Mesendoderm (in vitro differentiated cells): ENCODE measurements around the gene NSL1.
"Not testable (repeated sequence)": the region's sequence is repeated elsewhere in the genome, so short reads cannot be mapped to it uniquely, and the experiment has no call there.

ENCODE experiments used
- DNase-seq: peaks from one replicate; pipeline ENCODE4 v3.0.0; 2013
- H2AK5ac ChIP-seq: 2 replicates; pipeline ENCODE4 v1.6.1; 2013; ENCODE audit warnings: low read length, inconsistent platforms
- H2BK120ac ChIP-seq: 2 replicates; pipeline ENCODE4 v1.6.1; 2013; ENCODE audit warnings: low read depth, mild to moderate bottlenecking, low read length, moderate library complexity, mixed read lengths
- H2BK15ac ChIP-seq: replicated peaks from 2 replicates; pipeline ENCODE4 v1.6.1; 2013; ENCODE audit warnings: low read depth, mild to moderate bottlenecking, moderate library complexity
- H2BK5ac ChIP-seq: 2 replicates; pipeline ENCODE4 v1.6.1; 2013; ENCODE audit warnings: low read length, inconsistent platforms
- H3K18ac ChIP-seq: 2 replicates; pipeline ENCODE4 v1.6.1; 2013; ENCODE audit warnings: mild to moderate bottlenecking, low read length, mixed read lengths
- H3K23ac ChIP-seq: one replicate; pipeline ENCODE4 v1.6.1; 2013; ENCODE audit warnings: low read length
- H3K27ac ChIP-seq: 2 replicates; pipeline ENCODE4 v1.5.1; 2013; ENCODE audit warnings: low read depth, mild to moderate bottlenecking, inconsistent platforms, low read length, moderate library complexity
- H3K27me3 ChIP-seq: 2 replicates; pipeline ENCODE4 v1.6.1; 2013; ENCODE audit warnings: low read length, control low read depth, mild to moderate bottlenecking, inconsistent platforms; ENCODE audit not compliant: insufficient read depth, poor library complexity
- H3K36me3 ChIP-seq: 2 replicates; pipeline ENCODE4 v1.6.1; 2013; ENCODE audit warnings: low read length, inconsistent platforms; ENCODE audit not compliant: control insufficient read depth, insufficient read depth
- H3K4ac ChIP-seq: one replicate; pipeline ENCODE4 v1.6.1; 2013; ENCODE audit warnings: low read depth, mild to moderate bottlenecking, low read length, moderate library complexity
- H3K4me1 ChIP-seq: 2 replicates; pipeline ENCODE4 v1.6.1; 2013; ENCODE audit warnings: low read depth, low read length, inconsistent platforms; ENCODE audit not compliant: control insufficient read depth
- H3K4me2 ChIP-seq: 2 replicates; pipeline ENCODE4 v1.6.1; 2013; ENCODE audit warnings: low read length
- H3K4me3 ChIP-seq: 2 replicates; pipeline ENCODE4 v1.5.1; 2013; ENCODE audit warnings: mild to moderate bottlenecking, low read length
- H3K56ac ChIP-seq: one replicate; pipeline ENCODE4 v1.6.1; 2013; ENCODE audit warnings: low read length
- H3K79me1 ChIP-seq: 2 replicates; pipeline ENCODE4 v1.6.1; 2013; ENCODE audit warnings: low read length, inconsistent platforms
- H3K79me2 ChIP-seq: 2 replicates; pipeline ENCODE4 v1.6.1; 2013; ENCODE audit warnings: mild to moderate bottlenecking, low read length; ENCODE audit not compliant: control insufficient read depth, insufficient read depth
- H3K9ac ChIP-seq: 2 replicates; pipeline ENCODE4 v1.6.1; 2013; ENCODE audit warnings: low read length, inconsistent platforms
- H4K5ac ChIP-seq: one replicate; pipeline ENCODE4 v1.6.1; 2013; ENCODE audit warnings: low read length
- H4K8ac ChIP-seq: one replicate; pipeline ENCODE4 v1.6.1; 2013; ENCODE audit warnings: low read depth, mild to moderate bottlenecking, control low read depth, low read length, moderate library complexity
- WGBS: extraction: QIAGEN DNeasy Blood & Tissue Kit; methylation state at CpG from one replicate; pipeline ENCODE4 v1.1.7; 2013; ENCODE audit warnings: low lambda C conversion rate, missing lambda C conversion rate; ENCODE audit not compliant: insufficient coverage; ENCODE audit errors: extremely low coverage; 5-methylcytosine and 5-hydroxymethylcytosine counted together

Gene NSL1

GRCh38 chr1:212771341-212771740, 20.2 kb downstream of the NSL1 start:
- H2BK120ac ChIP-seq, result no peak overlapping the region
- no peak overlapping the region for H3K27ac ChIP-seq
- H3K56ac ChIP-seq, result no peak overlapping the region
- H3K23ac ChIP-seq, result no peak overlapping the region
- H2BK5ac ChIP-seq, result no peak overlapping the region
- no peaks in the 10 kb centered on the region for H3K27me3 ChIP-seq
- H3K18ac ChIP-seq, result no peak overlapping the region
- no peak for DNase-seq
- no peak overlapping the region for H2BK15ac ChIP-seq
- H3K4me2 ChIP-seq, result no peak overlapping the region
- H3K79me2 ChIP-seq, result no peaks in the 10 kb centered on the region
- H4K8ac ChIP-seq, result no peak overlapping the region
- H2AK5ac ChIP-seq, result no peak overlapping the region
- no peak overlapping the region for H4K5ac ChIP-seq
- H3K4ac ChIP-seq, result no peak overlapping the region
- no peaks in the 10 kb centered on the region for H3K4me1 ChIP-seq
- H3K79me1 ChIP-seq, result peaks cover 2% of the 10 kb centered on the region
- H3K4me3 ChIP-seq, result no peak overlapping the region
- H3K9ac ChIP-seq, result no peak overlapping the region
- no peaks in the 10 kb centered on the region for H3K36me3 ChIP-seq

DNA sequence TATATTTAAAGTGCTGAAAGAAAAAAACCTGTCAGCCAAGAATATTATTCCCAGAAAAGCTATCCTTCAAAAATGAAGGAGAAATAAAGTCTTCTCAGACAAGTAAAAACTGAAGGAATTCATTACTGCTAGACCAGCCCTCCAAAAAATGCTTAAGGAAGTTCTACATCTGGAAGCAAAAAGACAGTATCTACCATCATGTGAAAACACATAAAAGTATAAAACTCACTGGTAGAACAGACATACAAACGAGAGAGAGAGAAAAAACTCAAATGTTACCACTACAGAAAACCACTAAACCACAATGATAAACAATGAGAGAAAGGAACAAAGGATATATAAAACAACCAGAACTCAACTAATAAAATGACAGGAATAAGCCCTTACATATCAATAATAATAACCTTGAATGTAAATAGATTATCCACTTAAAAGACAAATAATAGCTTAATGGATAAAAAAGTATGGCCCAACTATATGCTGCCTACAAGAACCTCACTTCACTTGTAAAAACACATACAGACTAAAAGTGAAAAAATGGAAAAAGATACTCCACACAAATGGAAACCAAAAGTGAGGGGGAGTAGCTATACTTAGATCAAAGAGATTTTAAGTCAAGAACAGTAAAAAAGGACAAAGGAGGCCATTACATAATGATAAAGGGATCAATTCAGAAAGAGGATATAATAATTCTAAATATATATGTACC, 22.0 kb downstream of the NSL1 start:
- Histone ChIP-seq H4K8ac (no peak overlapping the region), H2AK5ac (no peak overlapping the region), H4K5ac (no peak overlapping the region), H3K27ac (no peak overlapping the region), H2BK120ac (no peak overlapping the region), H3K4ac (no peak overlapping the region), H2BK5ac (no peak overlapping the region), H3K4me3 (no peak overlapping the region), H3K4me1 (no peaks in the 10 kb centered on the region), H3K56ac (no peak overlapping the region), H3K79me2 (no peaks in the 10 kb centered on the region), H3K36me3 (no peaks in the 10 kb centered on the region), H3K18ac (no peak overlapping the region), H3K4me2 (no peak overlapping the region), H3K23ac (no peak overlapping the region), H3K27me3 (no peaks in the 10 kb centered on the region), H3K9ac (no peak overlapping the region), H3K79me1 (peaks cover under 1% of the 10 kb centered on the region), H2BK15ac (no peak overlapping the region)
- WGBS, result no CpG with 5 or more reads among the region's 1 CpG
- no peak for DNase-seq

- not testable (repeated sequence) for H2BK15ac ChIP-seq, H2BK5ac ChIP-seq, H3K27ac ChIP-seq, H3K18ac ChIP-seq, H3K9ac ChIP-seq, H2BK120ac ChIP-seq, H3K4me1 ChIP-seq, DNase-seq, H3K56ac ChIP-seq, H3K4me3 ChIP-seq, H3K79me2 ChIP-seq, H3K23ac ChIP-seq, H3K27me3 ChIP-seq, H3K4me2 ChIP-seq, H3K4ac ChIP-seq, H4K5ac ChIP-seq, H3K79me1 ChIP-seq, H3K36me3 ChIP-seq, H4K8ac ChIP-seq, H2AK5ac ChIP-seq
- WGBS, result no CpG with 5 or more reads among the region's 2 CpGs
Observed at GRCh38 chr1:212766825-212767224, 24.8 kb downstream of the NSL1 start.

DNA sequence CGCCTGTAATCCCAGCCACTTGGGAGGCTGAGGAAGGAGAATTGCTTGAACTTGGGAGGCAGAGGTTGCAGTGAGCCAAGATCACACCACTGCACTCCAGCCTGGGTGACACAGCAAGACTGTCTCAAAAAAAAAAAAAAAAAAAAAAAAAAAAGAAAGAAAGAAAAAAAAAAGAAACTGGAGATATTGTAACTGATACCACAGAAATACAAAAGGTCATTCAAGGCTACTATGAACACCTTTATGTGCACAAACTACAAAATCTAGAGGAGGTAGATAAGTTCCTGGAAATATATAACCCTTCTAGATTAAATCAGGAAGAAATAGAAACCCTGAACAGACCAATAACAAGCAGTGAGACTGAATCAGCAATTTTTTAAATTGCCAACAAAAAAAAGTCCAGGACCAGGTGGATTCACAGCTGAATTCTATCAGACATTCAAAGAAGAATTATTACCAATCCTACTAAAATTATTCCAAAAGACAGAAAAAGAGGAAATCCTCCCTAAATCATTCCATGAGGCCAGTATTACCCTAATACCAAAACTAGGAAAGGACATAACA, 26.8 kb downstream of the NSL1 start:
- not testable (repeated sequence) for H3K4me1 ChIP-seq, H4K5ac ChIP-seq, H3K79me1 ChIP-seq, H3K4me3 ChIP-seq, H3K18ac ChIP-seq, H3K23ac ChIP-seq, H3K4ac ChIP-seq, H3K4me2 ChIP-seq, DNase-seq, H3K56ac ChIP-seq, H3K9ac ChIP-seq, H2AK5ac ChIP-seq, H3K36me3 ChIP-seq, H3K27ac ChIP-seq, H3K27me3 ChIP-seq, H3K79me2 ChIP-seq, H2BK120ac ChIP-seq, H4K8ac ChIP-seq, H2BK5ac ChIP-seq, H2BK15ac ChIP-seq
- WGBS, result no CpG with 5 or more reads among the region's 1 CpG

GRCh38 chr1:212762839-212763238, 28.7 kb downstream of the NSL1 start:
- no peak overlapping the region for H3K23ac ChIP-seq
- no peak overlapping the region for H3K27ac ChIP-seq
- H4K8ac ChIP-seq, result no peak overlapping the region
- H3K9ac ChIP-seq, result no peak overlapping the region
- no peak overlapping the region for H2AK5ac ChIP-seq
- no peak overlapping the region for H2BK15ac ChIP-seq
- H3K4ac ChIP-seq, result no peak overlapping the region
- H3K18ac ChIP-seq, result no peak overlapping the region
- no peak for DNase-seq
- H3K4me3 ChIP-seq, result no peak overlapping the region
- H3K27me3 ChIP-seq, result no peaks in the 10 kb centered on the region
- no peaks in the 10 kb centered on the region for H3K36me3 ChIP-seq
- H3K79me2 ChIP-seq, result peaks cover 6% of the 10 kb centered on the region
- H3K4me2 ChIP-seq, result no peak overlapping the region
- H3K79me1 ChIP-seq, result peaks cover 11% of the 10 kb centered on the region
- H3K4me1 ChIP-seq, result no peaks in the 10 kb centered on the region
- H3K56ac ChIP-seq, result no peak overlapping the region
- no peak overlapping the region for H2BK5ac ChIP-seq
- H2BK120ac ChIP-seq, result no peak overlapping the region
- H4K5ac ChIP-seq, result no peak overlapping the region
- no CpG with 5 or more reads among the region's 9 CpGs for WGBS

DNA sequence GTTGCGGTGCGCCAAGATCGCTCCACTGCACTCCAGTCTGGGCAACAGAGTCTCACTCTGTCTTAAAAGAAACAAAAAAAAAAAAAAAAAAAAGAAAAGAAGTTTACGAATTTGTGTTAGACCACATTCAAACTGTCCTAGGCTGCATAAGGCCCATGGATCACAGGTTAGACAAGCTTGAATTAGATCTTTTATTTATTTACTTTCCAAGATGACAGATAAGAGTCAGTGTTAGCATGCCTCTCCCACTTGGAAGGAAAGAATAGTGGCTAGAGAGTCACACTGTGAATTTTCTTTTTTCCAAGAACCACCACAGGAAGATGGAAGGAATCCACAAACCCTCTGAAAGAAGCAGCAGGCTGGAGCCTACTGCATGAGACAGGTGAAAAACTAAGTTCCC, 29.3 kb downstream of the NSL1 start:
- Histone ChIP-seq H3K9ac (no peak overlapping the region), H2BK15ac (no peak overlapping the region), H3K4me1 (no peaks in the 10 kb centered on the region), H3K36me3 (no peaks in the 10 kb centered on the region), H3K79me1 (peaks cover 11% of the 10 kb centered on the region), H3K4ac (no peak overlapping the region), H3K18ac (no peak overlapping the region), H4K8ac (no peak overlapping the region), H3K27me3 (no peaks in the 10 kb centered on the region), H3K4me2 (no peak overlapping the region), H2BK120ac (no peak overlapping the region), H3K56ac (no peak overlapping the region), H3K27ac (no peak overlapping the region), H3K23ac (no peak overlapping the region), H2AK5ac (no peak overlapping the region), H3K4me3 (no peak overlapping the region), H4K5ac (no peak overlapping the region), H3K79me2 (peaks cover 6% of the 10 kb centered on the region), H2BK5ac (no peak overlapping the region)
- WGBS, result no CpG with 5 or more reads among the region's 4 CpGs
- DNase-seq, result no peak
